ENCODE measurements around the gene CCBE1. TPM values are rescaled to one million over a fixed set of nuclear protein-coding genes. Genes with fewer than 3 reads are reported as not detected.

CCBE1 gene
- polyA plus RNA-seq (0.19 TPM in 1 of 2 replicates, not detected in the other), polyA minus RNA-seq (0.69 and 1.7 TPM in 2 replicates)

DNA sequence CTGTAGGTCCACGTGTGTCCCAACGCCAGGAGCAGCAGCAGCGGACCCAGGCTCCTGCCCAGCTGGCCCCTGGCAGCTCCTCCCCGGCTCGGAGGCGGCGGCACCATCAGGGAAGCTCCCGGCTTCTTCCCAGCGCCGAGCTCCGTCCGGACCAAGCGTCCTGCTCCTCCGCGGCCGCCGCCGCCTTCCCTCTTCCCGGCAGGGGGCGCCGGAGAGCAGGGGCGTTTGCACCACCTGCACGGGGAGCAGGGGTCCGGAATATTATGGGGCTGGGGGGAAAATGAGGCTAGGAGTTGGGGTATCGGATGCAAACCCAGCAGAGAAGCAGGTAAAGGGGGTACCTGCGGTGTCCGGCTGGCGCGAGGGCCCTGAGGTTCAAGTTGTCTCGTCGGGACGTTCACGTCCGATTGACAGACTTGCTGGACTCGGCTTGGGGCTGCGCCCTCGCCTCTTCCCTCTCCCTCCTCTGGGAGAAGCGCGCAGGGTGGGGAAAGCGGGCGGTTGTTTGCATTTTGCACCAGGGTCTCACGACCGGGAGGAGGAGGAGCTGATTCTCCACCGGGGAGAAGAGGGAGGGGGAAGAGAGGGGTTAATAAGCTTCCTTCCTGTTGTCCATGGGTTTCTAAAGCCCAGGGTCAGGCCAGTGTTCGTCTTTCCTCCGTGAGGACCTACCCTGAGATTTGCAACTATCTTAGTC lies at the start of gene CCBE1:
CCBE1 (minus strand) TSS at position 188 of the 697 bp plus-strand sequence.
- H3K4me3 ChIP-seq (ENCODE audit: low read length) = peak within 1 kb of the TSS; percentile 79
- H3F3A ChIP-seq (ENCODE audit: insufficient read depth, low read length, poor library complexity, severe bottlenecking) = peaks cover 3% of the 10 kb centered on the region
- peaks cover 62% of the 10 kb centered on the region for H3K27me3 ChIP-seq (ENCODE audit: insufficient read depth, low read depth, low read length)
- H3K9ac ChIP-seq (ENCODE audit: low read length) = peak within 1 kb of the TSS; percentile 49
- H3K79me2 ChIP-seq (replicated peaks; ENCODE audit: insufficient read depth, low read length) = no peaks in the 10 kb centered on the region
- H2AFZ ChIP-seq (ENCODE audit: low read depth, low read length) = peak within 1 kb of the TSS; percentile 3
- H3K9me3 ChIP-seq (ENCODE audit: low read length) = no peaks in the 10 kb centered on the region
- H3K27ac ChIP-seq (ENCODE audit: low read length) = no peak within 1 kb of the TSS
- H3K4me2 ChIP-seq (ENCODE audit: low read length) = peak within 1 kb of the TSS; percentile 75
- TF ChIP-seq TAF1 (IDR thresholded peaks at IDR 0.05; ENCODE audit: low read depth) = no peak
- peak; percentile 60 for TF ChIP-seq SMC3 (conservative IDR thresholded peaks at IDR 0.05; ENCODE audit: poor library complexity)
- TF ChIP-seq POLR2AphosphoS5 (IDR thresholded peaks at IDR 0.05) = peak; percentile 3
- no peak for TF ChIP-seq EZH2 (IDR thresholded peaks at IDR 0.05; ENCODE audit: borderline replicate concordance, insufficient read depth, low read length, poor library complexity, severe bottlenecking)
- no peak for TF ChIP-seq EP300 (conservative IDR thresholded peaks at IDR 0.05; ENCODE audit: poor library complexity, severe bottlenecking)
- TF ChIP-seq MXI1 (conservative IDR thresholded peaks at IDR 0.05; ENCODE audit: poor library complexity, severe bottlenecking) = peak; percentile 26
- peak; percentile 44 for TF ChIP-seq RAD21 (conservative IDR thresholded peaks at IDR 0.05)
- TF ChIP-seq, protein P1, sequence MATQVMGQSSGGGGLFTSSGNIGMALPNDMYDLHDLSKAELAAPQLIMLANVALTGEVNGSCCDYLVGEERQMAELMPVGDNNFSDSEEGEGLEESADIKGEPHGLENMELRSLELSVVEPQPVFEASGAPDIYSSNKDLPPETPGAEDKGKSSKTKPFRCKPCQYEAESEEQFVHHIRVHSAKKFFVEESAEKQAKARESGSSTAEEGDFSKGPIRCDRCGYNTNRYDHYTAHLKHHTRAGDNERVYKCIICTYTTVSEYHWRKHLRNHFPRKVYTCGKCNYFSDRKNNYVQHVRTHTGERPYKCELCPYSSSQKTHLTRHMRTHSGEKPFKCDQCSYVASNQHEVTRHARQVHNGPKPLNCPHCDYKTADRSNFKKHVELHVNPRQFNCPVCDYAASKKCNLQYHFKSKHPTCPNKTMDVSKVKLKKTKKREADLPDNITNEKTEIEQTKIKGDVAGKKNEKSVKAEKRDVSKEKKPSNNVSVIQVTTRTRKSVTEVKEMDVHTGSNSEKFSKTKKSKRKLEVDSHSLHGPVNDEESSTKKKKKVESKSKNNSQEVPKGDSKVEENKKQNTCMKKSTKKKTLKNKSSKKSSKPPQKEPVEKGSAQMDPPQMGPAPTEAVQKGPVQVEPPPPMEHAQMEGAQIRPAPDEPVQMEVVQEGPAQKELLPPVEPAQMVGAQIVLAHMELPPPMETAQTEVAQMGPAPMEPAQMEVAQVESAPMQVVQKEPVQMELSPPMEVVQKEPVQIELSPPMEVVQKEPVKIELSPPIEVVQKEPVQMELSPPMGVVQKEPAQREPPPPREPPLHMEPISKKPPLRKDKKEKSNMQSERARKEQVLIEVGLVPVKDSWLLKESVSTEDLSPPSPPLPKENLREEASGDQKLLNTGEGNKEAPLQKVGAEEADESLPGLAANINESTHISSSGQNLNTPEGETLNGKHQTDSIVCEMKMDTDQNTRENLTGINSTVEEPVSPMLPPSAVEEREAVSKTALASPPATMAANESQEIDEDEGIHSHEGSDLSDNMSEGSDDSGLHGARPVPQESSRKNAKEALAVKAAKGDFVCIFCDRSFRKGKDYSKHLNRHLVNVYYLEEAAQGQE (IDR thresholded peaks at IDR 0.05; ENCODE audit: borderline replicate concordance) = no peak
- TF ChIP-seq, protein P2, sequence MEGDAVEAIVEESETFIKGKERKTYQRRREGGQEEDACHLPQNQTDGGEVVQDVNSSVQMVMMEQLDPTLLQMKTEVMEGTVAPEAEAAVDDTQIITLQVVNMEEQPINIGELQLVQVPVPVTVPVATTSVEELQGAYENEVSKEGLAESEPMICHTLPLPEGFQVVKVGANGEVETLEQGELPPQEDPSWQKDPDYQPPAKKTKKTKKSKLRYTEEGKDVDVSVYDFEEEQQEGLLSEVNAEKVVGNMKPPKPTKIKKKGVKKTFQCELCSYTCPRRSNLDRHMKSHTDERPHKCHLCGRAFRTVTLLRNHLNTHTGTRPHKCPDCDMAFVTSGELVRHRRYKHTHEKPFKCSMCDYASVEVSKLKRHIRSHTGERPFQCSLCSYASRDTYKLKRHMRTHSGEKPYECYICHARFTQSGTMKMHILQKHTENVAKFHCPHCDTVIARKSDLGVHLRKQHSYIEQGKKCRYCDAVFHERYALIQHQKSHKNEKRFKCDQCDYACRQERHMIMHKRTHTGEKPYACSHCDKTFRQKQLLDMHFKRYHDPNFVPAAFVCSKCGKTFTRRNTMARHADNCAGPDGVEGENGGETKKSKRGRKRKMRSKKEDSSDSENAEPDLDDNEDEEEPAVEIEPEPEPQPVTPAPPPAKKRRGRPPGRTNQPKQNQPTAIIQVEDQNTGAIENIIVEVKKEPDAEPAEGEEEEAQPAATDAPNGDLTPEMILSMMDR (IDR thresholded peaks at IDR 0.05; ENCODE audit: poor library complexity, severe bottlenecking) = peak; percentile 81
- no peaks in the 10 kb centered on the region for H3K9me2 ChIP-seq (ENCODE audit: insufficient read depth, low read length)
- H4K20me1 ChIP-seq (ENCODE audit: insufficient read depth) = no peaks in the 10 kb centered on the region
- H3K36me3 ChIP-seq (ENCODE audit: insufficient read depth, low read length) = no peaks in the 10 kb centered on the region

DNA sequence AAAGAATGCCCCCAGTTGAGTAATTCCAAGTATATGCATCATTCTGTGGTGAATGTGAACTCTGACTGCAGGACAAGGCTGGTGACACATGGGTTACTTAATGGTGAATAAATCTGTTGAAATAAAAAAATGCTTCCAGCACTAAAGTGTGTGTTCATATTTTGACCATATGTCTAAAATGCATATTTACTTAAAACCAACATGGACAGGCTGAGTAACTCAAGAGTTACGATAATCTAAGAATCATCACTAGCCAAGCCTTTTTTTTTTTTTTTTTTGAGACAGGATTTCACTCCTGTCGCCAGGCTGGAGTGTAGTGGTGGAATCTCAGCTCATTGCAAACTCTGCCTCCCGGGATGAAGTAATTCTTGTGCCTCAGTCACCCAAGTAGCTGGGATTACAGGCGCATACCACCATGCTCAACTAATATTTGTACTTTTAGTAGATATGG lies 47.1 kb upstream of the CCBE1 start:
- H2AFZ ChIP-seq (ENCODE audit: low read depth, low read length) = no peak overlapping the region
- no peak overlapping the region for H3K4me2 ChIP-seq (ENCODE audit: low read length)
- no peak overlapping the region for H3K4me3 ChIP-seq (ENCODE audit: low read length)
- TF ChIP-seq SMC3 (conservative IDR thresholded peaks at IDR 0.05; ENCODE audit: poor library complexity) = no peak
- TF ChIP-seq TAF1 (IDR thresholded peaks at IDR 0.05; ENCODE audit: low read depth) = no peak
- TF ChIP-seq, protein P2 (IDR thresholded peaks at IDR 0.05; ENCODE audit: poor library complexity, severe bottlenecking) = no peak
- TF ChIP-seq, protein P1 (IDR thresholded peaks at IDR 0.05; ENCODE audit: borderline replicate concordance) = no peak
- TF ChIP-seq RAD21 (conservative IDR thresholded peaks at IDR 0.05) = no peak
- no peak for TF ChIP-seq EP300 (conservative IDR thresholded peaks at IDR 0.05; ENCODE audit: poor library complexity, severe bottlenecking)
- no peak for TF ChIP-seq EZH2 (IDR thresholded peaks at IDR 0.05; ENCODE audit: borderline replicate concordance, insufficient read depth, low read length, poor library complexity, severe bottlenecking)
- TF ChIP-seq POLR2AphosphoS5 (IDR thresholded peaks at IDR 0.05) = no peak
- no peak for TF ChIP-seq MXI1 (conservative IDR thresholded peaks at IDR 0.05; ENCODE audit: poor library complexity, severe bottlenecking)
- H3K79me2 ChIP-seq (replicated peaks; ENCODE audit: insufficient read depth, low read length) = no peaks in the 10 kb centered on the region
- no peaks in the 10 kb centered on the region for H3K9me3 ChIP-seq (ENCODE audit: low read length)
- no peaks in the 10 kb centered on the region for H4K20me1 ChIP-seq (ENCODE audit: insufficient read depth)
- no peaks in the 10 kb centered on the region for H3K27me3 ChIP-seq (ENCODE audit: insufficient read depth, low read depth, low read length)
- no peaks in the 10 kb centered on the region for H3K36me3 ChIP-seq (ENCODE audit: insufficient read depth, low read length)
- H3F3A ChIP-seq (ENCODE audit: insufficient read depth, low read length, poor library complexity, severe bottlenecking) = no peaks in the 10 kb centered on the region
- no peaks in the 10 kb centered on the region for H3K9me2 ChIP-seq (ENCODE audit: insufficient read depth, low read length)
- no peak overlapping the region for H3K27ac ChIP-seq (ENCODE audit: low read length)
- no peak overlapping the region for H3K9ac ChIP-seq (ENCODE audit: low read length)
